Ramos (cell line): ENCODE data around the gene CUEDC1.

Source experiments
- in situ Hi-C: fragments of 300-500 bp; cut with MboI; formaldehyde crosslinking; loops from one replicate; pipeline ENCODE4 v1.14.3; 2022; ENCODE audit warnings: low sequenced_read_pairs; ENCODE audit not compliant: unreplicated experiment

CUEDC1 gene

GRCh38 chr17:57902800-57903759, 52.1 kb downstream of the CUEDC1 start:
- in situ Hi-C loops = no loop called here

GRCh38 chr17:57902117-57902799, 53.0 kb downstream of the CUEDC1 start:
- in situ Hi-C loops = no loop called here

GRCh38 chr17:57900991-57901743, 54.0 kb downstream of the CUEDC1 start:
- in situ Hi-C loops = no loop called here

- in situ Hi-C loops = loop anchor here (10.0 kb wide), 1 partner anchor 95 kb away; no protein-coding TSS in a partner anchor
Measured at GRCh38 chr17:57899822-57900221, 55.4 kb downstream of the CUEDC1 start.

GRCh38 chr17:57899391-57899790, 55.8 kb downstream of the CUEDC1 start:
- in situ Hi-C loops = loop anchor here (10.0 kb wide), 1 partner anchor 95 kb away; no protein-coding TSS in a partner anchor

GRCh38 chr17:57898487-57899311, 56.5 kb downstream of the CUEDC1 start:
- in situ Hi-C loops = loop anchor here (10.0 kb wide), 1 partner anchor 96 kb away; no protein-coding TSS in a partner anchor

- in situ Hi-C loops = loop anchor here (10.0 kb wide), 1 partner anchor 99 kb away; no protein-coding TSS in a partner anchor
Measured at GRCh38 chr17:57895382-57896060, 59.7 kb downstream of the CUEDC1 start.

- in situ Hi-C loops = loop anchor here (10.0 kb wide), 1 partner anchor 100 kb away; no protein-coding TSS in a partner anchor
Measured at GRCh38 chr17:57894848-57895247, 60.4 kb downstream of the CUEDC1 start.

- in situ Hi-C loops = loop anchor here (10.0 kb wide), 1 partner anchor 102 kb away; no protein-coding TSS in a partner anchor
Measured at GRCh38 chr17:57892820-57893595, 62.2 kb downstream of the CUEDC1 start.

- in situ Hi-C loops = loop anchor here (10.0 kb wide), 1 partner anchor 103 kb away; no protein-coding TSS in a partner anchor
Measured at GRCh38 chr17:57892146-57892819, 62.9 kb downstream of the CUEDC1 start.

GRCh38 chr17:57890857-57891232, 64.4 kb downstream of the CUEDC1 start:
- in situ Hi-C loops = loop anchor here (10.0 kb wide), 1 partner anchor 104 kb away; no protein-coding TSS in a partner anchor

GRCh38 chr17:57889892-57890856, 65.0 kb downstream of the CUEDC1 start:
- in situ Hi-C loops = loop anchor here (10.0 kb wide), 1 partner anchor 105 kb away; no protein-coding TSS in a partner anchor

GRCh38 chr17:57889252-57889651, 66.0 kb downstream of the CUEDC1 start:
- in situ Hi-C loops = no loop called here

- in situ Hi-C loops = no loop called here
Measured at GRCh38 chr17:57888311-57889216, 66.6 kb downstream of the CUEDC1 start.

GRCh38 chr17:57887161-57887560, 68.1 kb downstream of the CUEDC1 start:
- in situ Hi-C loops = no loop called here
